OCI-LY7 (cell line): ENCODE measurements around the gene HRH2.

Experiments used
- EZH2phosphoT487 ChIP-seq: fragments of 200-600 bp; sonication (generic); IDR thresholded peaks from 2 replicates; pipeline ENCODE4 v1.6.1; 2018; ENCODE audit warnings: low read depth, borderline replicate concordance, mild to moderate bottlenecking, mixed run types, antibody characterized with exemption, low read length, moderate library complexity, mixed read lengths
- TF ChIP-seq, protein P1 (sequence below): fragments of 200-600 bp; sonication (generic); conservative IDR thresholded peaks from 2 replicates; pipeline ENCODE4 v1.5.1; 2014; ENCODE audit warnings: mild to moderate bottlenecking, antibody characterized with exemption, low read length, moderate library complexity, mixed read lengths

DNA sequence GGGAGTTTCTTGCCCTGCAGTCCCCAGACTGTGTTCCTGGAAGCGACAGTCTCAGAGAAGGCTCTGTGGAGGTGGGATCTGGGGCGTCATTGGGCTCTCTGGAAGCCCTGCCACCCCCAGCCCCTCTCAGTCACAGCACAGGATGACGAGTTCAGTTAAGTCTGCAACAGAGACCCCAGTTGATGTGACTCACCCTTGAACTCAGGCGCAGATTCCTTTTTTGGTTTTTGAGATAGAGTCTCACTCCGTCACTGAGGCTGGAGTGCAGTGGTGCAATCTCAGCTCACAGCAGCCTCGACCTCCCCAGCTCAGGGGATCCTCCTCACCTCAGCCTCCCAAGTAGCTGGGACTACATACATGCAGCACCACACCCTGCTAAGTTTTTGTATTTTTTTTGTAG is 8.3 kb downstream of the HRH2 start:
- TF ChIP-seq, protein P1, sequence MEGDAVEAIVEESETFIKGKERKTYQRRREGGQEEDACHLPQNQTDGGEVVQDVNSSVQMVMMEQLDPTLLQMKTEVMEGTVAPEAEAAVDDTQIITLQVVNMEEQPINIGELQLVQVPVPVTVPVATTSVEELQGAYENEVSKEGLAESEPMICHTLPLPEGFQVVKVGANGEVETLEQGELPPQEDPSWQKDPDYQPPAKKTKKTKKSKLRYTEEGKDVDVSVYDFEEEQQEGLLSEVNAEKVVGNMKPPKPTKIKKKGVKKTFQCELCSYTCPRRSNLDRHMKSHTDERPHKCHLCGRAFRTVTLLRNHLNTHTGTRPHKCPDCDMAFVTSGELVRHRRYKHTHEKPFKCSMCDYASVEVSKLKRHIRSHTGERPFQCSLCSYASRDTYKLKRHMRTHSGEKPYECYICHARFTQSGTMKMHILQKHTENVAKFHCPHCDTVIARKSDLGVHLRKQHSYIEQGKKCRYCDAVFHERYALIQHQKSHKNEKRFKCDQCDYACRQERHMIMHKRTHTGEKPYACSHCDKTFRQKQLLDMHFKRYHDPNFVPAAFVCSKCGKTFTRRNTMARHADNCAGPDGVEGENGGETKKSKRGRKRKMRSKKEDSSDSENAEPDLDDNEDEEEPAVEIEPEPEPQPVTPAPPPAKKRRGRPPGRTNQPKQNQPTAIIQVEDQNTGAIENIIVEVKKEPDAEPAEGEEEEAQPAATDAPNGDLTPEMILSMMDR: no peak
- TF ChIP-seq EZH2phosphoT487: no peak
